ENCODE data around the gene CDK5R2. TPM values are rescaled to one million over a fixed set of nuclear protein-coding genes. Genes with fewer than 3 reads are reported as not detected.

CDK5R2 gene
- not detected in 2 replicates for total RNA-seq

GRCh38 chr2:218959141-218959731 lies at the start of gene CDK5R2:
TSS of gene CDK5R2 (plus strand) at chr2:218959666. CDS start at chr2:218959821, 155 bp downstream.

DNA sequence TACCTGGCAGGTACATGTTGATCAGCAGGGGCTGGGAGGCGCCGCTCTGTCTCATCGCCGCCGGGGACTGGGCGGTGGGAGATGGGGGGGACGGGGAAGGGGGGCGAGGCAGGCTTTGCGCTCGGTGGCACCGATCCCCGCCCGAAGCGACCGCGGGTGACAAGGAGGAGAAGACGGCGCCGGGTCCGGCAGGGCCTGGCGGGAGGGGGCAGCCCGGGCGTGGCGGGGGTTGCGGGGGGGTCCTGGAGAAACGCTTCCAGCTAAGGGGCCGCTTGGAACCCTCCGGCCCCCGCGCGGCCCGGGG lies 25.5 kb downstream of the CDK5R2 start, which contains the start of gene FEV:
FEV (minus strand) TSS at position 164 of the 304 bp plus-strand sequence; CDS start at position 55, 109 bp downstream.

DNA sequence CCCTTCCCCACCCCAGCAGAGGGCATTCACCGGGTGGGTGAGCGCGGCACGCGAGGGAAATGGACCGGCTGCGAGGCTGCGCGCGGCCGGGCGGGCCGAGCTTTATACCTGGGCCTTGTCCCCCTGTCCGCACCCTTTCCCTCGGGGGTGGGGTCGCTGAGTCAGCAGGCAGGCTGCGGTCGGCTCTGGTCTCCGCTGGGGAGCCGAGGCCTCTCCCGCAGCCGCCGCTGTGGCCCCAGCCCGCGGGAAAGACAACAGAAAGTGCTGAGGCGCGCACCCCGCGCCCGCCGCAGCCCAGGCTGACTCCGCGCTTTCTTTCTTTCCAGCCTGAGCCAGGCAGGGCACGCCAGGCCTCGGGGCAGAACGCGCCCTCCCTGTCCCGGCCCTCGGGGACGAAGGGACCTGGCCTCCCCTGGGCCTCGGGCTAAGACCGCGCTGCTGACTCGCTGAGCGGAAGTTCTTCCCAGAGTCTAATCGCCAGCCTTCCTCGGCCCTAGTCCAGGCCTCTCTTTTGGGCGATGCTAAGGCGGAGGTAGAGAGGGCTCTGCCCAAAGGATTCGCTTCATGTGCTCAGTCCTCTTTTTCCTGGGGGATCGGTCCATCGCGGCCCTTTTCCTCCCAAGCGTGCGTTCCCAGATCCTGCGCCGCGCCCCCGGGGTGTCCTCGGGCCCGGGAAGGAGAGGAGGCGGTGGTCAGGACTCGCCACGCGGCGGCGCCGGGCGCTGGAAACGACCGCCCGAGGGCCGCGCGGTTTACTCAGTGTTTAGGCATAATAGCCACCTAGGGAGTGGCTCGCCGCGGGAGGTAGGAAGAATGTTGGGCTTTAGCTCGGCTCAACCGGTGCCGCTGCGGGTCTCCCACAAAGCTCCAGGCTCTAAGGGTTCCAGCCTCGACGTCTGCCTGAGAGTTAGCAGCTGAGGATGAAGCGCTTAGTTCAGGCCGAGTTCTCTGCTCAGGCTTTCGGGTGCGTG lies 34.2 kb downstream of the CDK5R2 start, which contains the start of gene CRYBA2:
CRYBA2 (minus strand) TSS at position 78 of the 971 bp plus-strand sequence. CDS start 246 bp downstream, outside the sequence.

Other genes with a start within 250 kb of the CDK5R2 start
- gene TTLL4, start 248.8 kb upstream of the CDK5R2 start, total RNA-seq, result 2.8 and 8.1 TPM in 2 replicates
- 0.58 and 2.0 TPM in 2 replicates for gene CYP27A1, start 177.5 kb upstream of the CDK5R2 start, total RNA-seq
- gene PRKAG3, start 127.9 kb upstream of the CDK5R2 start, total RNA-seq, result under 0.01 TPM in 1 of 2 replicates, not detected in the other
- not detected in 2 replicates for gene WNT6, start 99.9 kb upstream of the CDK5R2 start, total RNA-seq
- under 0.01 and 0.19 TPM in 2 replicates for gene WNT10A, start 78.8 kb upstream of the CDK5R2 start, total RNA-seq
- gene FEV, start 25.5 kb downstream of the CDK5R2 start, total RNA-seq, result not detected in 2 replicates
- gene CRYBA2, start 33.8 kb downstream of the CDK5R2 start, total RNA-seq, result not detected in 2 replicates
- not detected in 2 replicates for gene CFAP65, start 81.8 kb downstream of the CDK5R2 start, total RNA-seq
- gene IHH, start 101.3 kb downstream of the CDK5R2 start, total RNA-seq, result not detected in 2 replicates
- gene NHEJ1, start 201.1 kb downstream of the CDK5R2 start, total RNA-seq, result 15.0 and 16.1 TPM in 2 replicates
- 0.58 and 1.7 TPM in 2 replicates for gene SLC23A3, start 210.4 kb downstream of the CDK5R2 start, total RNA-seq
- 16.3 and 25.7 TPM in 2 replicates for gene CNPPD1, start 217.3 kb downstream of the CDK5R2 start, total RNA-seq
- gene RETREG2, start 218.6 kb downstream of the CDK5R2 start, total RNA-seq, result 70.2 and 91.9 TPM in 2 replicates
- gene ZFAND2B, start 247.1 kb downstream of the CDK5R2 start, total RNA-seq, result 20.6 and 23.4 TPM in 2 replicates

Measured in regular cardiac myocyte (primary cell).